NCI-H2081 (cell line): ENCODE data around the gene NFX1.
"Not testable (repeated sequence)": the region's sequence is repeated elsewhere in the genome, so short reads cannot be mapped to it uniquely, and the experiment has no call there.

Experiments
- DNase-seq, 2 experiments: peaks; one replicate each; lab custom pipeline; 2025; lab: John Stamatoyannopoulos, UW

Gene NFX1

GRCh38 chr9:33364127-33364526 lies 73.8 kb downstream of the NFX1 start:
- DNase-seq = no peak

GRCh38 chr9:33364814-33365213 lies 74.5 kb downstream of the NFX1 start:
- DNase-seq = not testable (repeated sequence)

- no peak for DNase-seq
Measured at GRCh38 chr9:33366979-33367480, 76.7 kb downstream of the NFX1 start.

- DNase-seq = no peak
Measured at GRCh38 chr9:33372900-33373299, 82.6 kb downstream of the NFX1 start.

GRCh38 chr9:33374190-33374589 lies 83.9 kb downstream of the NFX1 start:
- DNase-seq = no peak

DNA sequence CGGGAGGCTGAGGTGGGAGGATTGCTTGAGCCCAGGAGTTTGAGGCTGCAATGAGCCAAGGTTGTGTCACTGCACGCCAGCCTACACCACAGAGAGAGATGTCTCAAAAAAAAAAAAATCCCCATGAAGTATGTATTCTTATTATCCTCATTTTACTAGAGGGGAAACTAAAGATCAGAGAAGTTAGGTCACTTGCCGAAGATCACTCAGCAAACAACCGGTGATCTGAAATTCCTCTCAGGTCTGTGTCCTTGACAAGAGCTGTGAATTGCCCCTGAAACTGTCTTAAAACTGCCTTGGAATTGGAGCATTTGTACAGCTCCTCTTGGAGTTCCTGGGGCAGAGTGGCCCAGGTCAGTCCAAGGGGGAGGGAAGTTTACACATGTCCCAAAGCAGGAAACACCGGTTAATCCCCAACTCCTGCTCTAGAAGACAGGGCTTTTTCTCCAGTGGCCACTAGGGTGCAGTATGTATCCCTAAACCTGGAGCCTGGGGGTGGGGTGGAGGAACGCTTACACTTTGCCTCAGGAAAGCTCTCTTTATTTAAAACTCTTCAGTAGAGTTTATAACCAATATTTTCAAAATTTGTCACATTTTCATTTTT lies 84.4 kb downstream of the NFX1 start:
- peak; percentile 66 to 70 for DNase-seq

DNA sequence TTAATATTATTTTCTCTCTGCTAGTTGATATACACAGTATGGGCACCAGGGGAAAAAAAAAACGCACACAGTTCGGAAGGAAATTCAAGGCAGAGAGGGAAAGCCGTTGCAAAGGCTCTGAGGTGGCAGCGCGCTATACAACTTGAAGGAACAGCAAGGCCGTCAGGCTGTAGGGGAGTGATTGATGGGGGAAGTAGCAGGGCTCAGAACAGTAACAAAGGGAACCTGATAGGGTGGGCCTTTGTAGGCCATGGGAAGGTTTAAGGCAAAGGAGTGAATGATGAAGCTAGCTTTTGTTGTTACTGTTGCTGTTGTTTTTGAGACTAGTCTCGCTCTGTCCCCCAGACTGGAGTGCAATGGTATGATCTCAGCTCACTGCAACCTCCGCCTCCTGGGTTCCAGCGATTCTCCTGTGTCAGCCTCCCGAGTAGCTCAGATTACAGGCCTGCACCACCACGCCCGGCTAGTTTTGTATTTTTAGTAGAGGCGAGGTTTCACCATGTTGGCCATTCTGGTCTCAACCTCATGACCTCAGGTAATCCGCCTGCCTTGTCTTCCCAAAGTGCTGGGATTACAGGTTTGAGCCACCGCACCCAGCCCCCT lies 85.0 kb downstream of the NFX1 start:
- no peak for DNase-seq

DNA sequence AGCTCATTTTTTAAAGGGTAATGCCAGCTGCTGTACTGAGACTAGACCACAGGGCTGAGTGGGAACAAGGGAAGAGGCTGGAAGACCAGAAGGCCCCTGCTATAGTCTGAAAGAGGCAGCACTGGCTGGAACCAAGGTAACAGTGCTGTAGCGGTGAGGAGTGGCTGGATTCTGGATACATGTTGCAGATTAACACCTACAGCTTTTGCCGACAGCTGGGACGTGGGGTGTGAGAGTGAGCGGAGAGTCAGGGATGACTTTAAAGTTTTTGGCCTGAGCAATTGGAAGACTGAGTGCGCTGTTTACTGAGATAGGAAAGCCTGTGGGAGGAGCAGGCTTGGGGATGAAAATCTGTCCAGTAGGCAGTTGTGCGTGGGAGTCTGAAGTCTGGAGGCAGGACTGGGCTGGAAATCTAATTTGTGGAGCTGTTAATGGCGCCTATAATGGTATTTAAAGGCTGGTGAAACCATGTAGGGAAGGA lies 85.6 kb downstream of the NFX1 start:
- no peak for DNase-seq

GRCh38 chr9:33377089-33377715 lies 86.9 kb downstream of the NFX1 start:
- DNase-seq = no peak

- DNase-seq = no peak
Measured at GRCh38 chr9:33378121-33378795, 87.9 kb downstream of the NFX1 start.

- no peak for DNase-seq
Measured at GRCh38 chr9:33379666-33380389, 89.5 kb downstream of the NFX1 start.

DNA sequence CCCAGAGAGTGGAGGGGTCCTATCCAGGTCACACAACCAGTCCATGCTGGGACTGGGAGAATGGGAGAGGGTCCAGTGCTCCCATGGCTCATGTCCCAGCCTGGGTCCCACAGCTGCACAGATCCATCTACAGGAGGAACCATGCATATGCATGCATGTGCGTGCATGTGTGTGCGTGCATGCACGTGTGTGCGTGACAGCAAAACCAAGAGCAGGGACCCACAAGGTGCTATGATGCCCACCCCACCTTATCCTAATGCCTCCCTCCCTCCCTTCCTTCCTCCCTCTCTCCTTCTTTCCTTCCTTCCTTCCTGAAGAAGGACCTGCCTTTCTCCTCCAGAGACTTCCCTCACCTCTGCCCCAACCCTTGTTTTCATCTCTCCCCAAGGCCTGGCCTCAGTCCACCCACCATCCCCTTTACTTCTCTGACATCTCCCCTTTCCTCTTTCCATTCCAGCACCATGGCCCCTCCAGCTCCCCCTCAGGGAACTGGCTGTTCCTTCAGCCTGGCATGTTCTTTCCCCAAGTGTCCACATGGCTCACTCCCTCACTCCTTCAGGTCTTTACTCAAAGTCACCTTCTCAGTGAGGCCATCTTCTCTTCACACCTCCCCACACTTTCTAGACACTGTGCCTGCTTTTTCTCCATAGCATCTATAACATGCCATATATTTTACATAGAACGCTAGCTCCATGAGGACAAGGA lies 90.2 kb downstream of the NFX1 start:
- no peak for DNase-seq

DNA sequence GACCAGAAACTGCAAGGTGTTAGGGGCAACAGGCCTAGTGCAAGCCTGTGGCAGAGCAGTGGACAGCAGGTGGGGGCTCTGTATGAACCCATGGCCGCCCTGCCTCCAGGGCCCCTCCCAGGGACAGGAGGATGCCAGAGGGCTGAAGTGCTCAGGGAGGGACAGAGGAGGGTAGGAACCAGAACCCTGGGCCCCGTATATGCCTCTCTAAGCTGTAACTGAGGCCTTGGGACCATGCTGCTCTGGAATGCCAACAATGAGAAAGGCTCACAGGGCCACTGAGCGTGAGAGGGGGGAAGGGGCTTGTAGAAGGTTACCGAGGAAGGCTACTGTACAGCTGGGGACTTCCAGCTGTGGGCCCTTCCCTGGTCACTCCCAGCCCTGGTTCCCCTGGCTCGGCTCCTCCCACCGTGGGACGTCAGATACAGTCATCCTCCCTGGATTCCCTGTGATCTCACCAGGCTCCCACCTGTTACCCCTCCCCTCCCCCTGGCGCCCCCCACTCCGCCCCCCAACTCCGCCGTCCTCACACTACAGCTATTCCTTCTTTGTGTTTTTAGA lies 91.0 kb downstream of the NFX1 start:
- no peak for DNase-seq

- DNase-seq = not testable (repeated sequence)
Measured at GRCh38 chr9:33382397-33382796, 92.1 kb downstream of the NFX1 start.

GRCh38 chr9:33383396-33383795 lies 93.1 kb downstream of the NFX1 start:
- DNase-seq = not testable (repeated sequence)

DNA sequence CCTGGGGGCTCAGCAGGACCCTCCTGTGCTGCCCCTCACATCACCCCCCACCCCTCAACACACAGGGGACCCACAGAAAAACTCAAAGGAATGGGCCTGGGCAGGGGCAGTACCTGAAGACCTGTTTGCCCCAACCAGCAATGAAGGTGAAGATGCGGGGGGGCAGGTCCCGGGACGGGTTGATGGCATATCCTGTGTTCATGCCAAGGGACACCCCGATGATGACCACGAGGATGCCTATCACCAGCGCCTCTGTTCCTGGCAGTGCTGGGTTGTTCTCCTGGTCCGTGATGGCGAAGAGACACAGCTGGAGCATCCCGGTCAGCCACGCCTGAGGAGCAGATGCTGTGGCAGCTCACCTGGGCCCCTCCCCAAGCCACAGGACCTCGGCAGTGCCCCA lies 95.2 kb downstream of the NFX1 start:
- not testable (repeated sequence) for DNase-seq

DNA sequence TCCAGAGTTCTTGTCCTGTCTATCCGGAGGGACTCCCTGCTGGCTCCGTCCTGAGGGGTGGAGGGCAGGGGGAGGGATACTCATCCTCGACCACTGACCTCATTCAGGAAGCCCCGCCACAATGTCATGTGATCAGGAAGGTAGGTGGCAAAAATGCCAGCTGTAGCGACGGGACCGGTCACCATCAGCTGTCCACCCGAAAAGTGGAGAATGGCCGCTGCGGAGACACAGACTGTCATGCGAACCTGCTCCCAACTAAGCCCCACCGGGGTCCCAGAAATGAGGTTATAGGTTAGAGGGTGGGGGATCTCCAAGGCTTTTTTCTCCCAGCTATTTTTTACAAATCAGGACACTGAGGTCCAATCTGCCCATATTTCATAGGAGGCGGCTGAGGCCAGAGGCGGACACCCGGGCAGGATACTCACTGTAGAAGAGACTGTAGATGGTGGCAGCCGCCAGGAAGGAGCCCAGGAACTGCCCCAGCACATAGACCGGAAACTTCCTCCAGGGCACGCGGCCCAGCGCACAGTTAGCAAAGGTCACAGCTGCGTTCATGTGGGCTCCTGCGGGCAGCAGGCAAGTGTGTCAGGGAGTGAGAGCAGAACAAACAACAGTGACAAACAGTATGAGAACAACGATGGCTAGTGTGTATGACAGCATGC lies 95.8 kb downstream of the NFX1 start:
- DNase-seq = not testable (repeated sequence)

- not testable (repeated sequence) for DNase-seq
Measured at GRCh38 chr9:33386641-33386996, 96.3 kb downstream of the NFX1 start.

DNA sequence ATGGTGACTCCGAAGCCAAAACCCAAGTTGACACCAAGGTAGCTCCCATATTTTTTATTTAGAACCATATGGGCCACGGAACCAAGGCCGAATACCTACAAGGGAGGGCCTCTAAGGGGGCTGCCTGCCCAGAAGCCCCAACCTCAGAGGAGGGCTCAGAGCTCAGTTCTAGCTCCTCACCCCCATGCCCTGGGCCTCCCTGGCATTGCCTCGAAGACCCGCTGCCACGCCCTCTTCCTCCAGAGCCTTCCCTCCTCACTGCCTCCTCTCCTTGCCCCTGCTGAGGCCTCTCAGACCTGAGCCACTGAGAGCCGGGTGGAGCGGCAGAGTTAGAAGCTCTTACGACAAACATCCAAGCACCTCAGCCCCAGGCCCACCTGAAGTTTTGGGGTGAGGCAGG lies 96.7 kb downstream of the NFX1 start:
- not testable (repeated sequence) for DNase-seq
